ENCODE results near the gene YLPM1.

DNA sequence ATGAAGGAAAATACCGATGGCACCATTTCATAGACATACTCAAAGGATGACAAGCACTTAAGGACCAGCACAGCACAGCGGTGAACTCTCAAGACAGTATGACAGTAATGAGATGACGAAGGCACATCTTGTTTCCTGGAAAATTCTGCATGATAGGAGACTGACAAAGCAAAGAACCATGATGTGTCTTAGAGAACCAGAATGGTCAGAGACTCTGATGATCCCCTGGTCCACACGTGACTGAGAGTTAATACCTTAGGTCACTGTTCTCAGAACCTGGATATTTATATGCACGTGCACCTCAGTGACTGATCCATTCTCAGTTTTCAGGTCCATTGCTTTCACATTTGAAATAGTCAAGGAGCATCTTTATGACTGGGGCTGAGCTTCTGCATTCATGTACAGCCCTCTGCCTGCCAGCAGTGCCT lies 77.5 kb downstream of the YLPM1 start:
- TF ChIP-seq, protein P1, sequence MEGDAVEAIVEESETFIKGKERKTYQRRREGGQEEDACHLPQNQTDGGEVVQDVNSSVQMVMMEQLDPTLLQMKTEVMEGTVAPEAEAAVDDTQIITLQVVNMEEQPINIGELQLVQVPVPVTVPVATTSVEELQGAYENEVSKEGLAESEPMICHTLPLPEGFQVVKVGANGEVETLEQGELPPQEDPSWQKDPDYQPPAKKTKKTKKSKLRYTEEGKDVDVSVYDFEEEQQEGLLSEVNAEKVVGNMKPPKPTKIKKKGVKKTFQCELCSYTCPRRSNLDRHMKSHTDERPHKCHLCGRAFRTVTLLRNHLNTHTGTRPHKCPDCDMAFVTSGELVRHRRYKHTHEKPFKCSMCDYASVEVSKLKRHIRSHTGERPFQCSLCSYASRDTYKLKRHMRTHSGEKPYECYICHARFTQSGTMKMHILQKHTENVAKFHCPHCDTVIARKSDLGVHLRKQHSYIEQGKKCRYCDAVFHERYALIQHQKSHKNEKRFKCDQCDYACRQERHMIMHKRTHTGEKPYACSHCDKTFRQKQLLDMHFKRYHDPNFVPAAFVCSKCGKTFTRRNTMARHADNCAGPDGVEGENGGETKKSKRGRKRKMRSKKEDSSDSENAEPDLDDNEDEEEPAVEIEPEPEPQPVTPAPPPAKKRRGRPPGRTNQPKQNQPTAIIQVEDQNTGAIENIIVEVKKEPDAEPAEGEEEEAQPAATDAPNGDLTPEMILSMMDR (IDR thresholded peaks at IDR 0.05): no peak
- no peak for TF ChIP-seq RXRA (IDR thresholded peaks at IDR 0.05; ENCODE audit: borderline replicate concordance, low read depth)
- TF ChIP-seq SIN3A (IDR thresholded peaks at IDR 0.05; ENCODE audit: borderline replicate concordance, low read depth, low read length): no peak
- no peak for TF ChIP-seq POLR2AphosphoS5 (IDR thresholded peaks at IDR 0.05; ENCODE audit: low read depth, low read length)
